GM12865 (cell line): ENCODE measurements around the gene MYO10.

Source experiments
- DNase-seq: peaks from one replicate; pipeline ENCODE4 v3.0.0; 2010; ENCODE audit warnings: low read depth
- H3K4me3 ChIP-seq: 2 replicates; pipeline ENCODE4 v1.5.1; 2011; ENCODE audit warnings: mild to moderate bottlenecking, low read depth, low read length, control low read depth
- CTCF ChIP-seq: IDR thresholded peaks from 2 replicates; pipeline ENCODE4 v1.5.1; 2011; ENCODE audit warnings: low read length, control low read depth, low read depth, inconsistent platforms; ENCODE audit not compliant: insufficient read depth; ENCODE audit errors: missing control alignments

MYO10 gene

DNA sequence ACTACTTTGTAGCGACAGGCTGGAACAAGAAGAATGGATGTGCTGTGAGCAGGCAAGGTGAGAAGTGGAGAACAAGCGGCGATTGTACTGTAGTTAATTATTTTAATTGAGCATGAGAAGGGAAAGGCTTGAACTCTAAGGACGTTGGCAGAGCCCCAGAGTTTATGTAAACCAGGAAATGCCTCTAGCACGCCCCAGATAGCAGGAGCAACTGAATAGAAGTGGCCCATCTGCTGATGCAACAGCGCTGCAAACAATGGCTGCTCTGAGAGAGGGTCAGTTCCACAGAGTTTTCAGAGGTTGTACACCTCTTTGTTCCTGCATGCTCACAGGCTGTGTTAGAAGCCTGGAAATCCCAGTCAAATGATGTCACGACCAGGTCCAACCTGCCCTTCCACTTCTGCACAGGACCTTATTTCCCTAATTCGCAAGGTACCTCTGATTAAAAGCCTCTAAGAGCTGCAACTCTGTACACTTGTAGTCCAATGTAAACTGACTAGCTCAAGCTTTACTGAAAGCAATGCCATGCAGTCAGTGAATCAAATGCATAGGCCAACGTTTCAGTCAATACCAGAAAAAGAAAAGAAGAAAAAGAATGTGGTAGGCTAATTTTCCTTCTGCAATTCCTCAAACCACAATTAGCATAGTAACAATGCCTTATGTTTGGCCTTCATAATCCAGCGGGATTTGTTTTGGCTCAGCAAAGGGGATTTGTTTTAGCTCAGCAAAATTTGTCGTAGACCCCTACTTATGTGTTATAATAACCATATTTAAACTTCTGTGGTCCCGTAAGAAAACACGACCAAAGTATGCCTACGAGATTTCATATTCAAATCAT, 199.7 kb downstream of the MYO10 start:
- H3K4me3 ChIP-seq = no peak overlapping the region
- DNase-seq = no peak

DNA sequence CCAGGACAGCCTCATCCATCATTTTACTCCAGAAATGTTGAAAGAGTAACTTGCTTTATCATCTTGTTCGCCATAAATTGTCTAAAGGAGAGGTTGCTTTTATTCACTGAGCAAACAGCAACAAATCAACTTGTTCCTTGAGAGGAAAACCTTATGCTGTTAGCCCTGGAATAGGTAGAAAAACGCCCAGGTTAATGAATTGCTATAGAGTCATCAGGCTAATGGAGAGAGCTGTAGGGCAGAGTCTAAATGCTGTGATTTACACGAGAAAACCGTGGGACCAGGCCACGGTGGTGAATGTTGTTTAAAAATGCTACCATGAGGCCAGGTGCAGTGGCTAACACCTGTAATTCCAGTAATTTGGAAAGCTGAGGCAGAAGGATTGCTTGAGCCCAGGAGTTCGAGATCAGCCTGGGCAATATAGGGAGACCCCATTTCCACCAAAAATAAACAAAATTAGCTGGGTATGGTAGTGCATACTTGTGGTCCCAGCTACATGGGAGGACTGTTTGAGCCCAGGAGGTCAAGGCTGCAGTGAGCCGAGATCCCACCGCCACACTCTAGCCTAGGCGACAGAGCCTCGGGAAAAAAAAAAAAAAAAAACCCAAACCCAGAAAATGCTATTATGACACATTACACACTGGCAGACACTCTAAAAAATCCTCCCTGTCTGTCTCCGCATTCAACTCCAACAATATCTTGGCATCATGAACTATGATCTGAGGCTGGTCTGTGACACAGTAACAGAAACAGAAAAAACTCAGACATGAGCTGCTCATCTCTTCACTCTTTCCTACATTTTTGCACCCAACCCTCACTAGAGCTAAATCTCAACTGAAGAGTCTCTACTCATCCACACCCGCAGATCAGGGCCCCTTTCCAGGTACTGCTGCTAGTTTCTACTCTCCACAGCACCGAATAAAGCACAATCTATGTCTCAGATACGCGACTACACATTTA, 200.7 kb downstream of the MYO10 start:
- TF ChIP-seq CTCF = no peak
- no peak overlapping the region for H3K4me3 ChIP-seq
- no peak for DNase-seq

More for the DNA sequence above, 199.7 kb downstream of the MYO10 start:
- TF ChIP-seq CTCF = no peak

GRCh38 chr5:16733331-16734006, 202.6 kb downstream of the MYO10 start:
- no peak for DNase-seq
- H3K4me3 ChIP-seq = no peak overlapping the region
- no peak for TF ChIP-seq CTCF

DNA sequence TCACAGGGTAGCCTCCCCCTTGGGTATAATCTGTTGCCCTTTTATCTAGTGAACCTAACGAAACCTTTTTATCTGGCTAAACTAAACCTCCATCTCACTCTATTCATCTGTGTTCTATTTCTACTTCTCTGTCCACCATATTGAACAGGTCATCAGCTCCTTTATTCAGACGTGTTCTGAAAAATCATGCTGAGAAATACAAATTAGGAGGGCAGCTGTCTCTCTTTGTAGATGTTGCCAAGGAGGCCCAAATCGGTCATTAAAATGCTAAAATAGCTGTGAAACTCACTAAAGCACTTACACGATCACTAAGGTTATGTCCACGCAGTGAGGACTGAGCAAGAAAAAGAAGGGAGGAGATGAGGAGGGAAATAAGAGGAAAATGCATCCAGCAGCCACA, 203.7 kb downstream of the MYO10 start:
- H3K4me3 ChIP-seq = no peak overlapping the region
- no peak for TF ChIP-seq CTCF
- no peak for DNase-seq

DNA sequence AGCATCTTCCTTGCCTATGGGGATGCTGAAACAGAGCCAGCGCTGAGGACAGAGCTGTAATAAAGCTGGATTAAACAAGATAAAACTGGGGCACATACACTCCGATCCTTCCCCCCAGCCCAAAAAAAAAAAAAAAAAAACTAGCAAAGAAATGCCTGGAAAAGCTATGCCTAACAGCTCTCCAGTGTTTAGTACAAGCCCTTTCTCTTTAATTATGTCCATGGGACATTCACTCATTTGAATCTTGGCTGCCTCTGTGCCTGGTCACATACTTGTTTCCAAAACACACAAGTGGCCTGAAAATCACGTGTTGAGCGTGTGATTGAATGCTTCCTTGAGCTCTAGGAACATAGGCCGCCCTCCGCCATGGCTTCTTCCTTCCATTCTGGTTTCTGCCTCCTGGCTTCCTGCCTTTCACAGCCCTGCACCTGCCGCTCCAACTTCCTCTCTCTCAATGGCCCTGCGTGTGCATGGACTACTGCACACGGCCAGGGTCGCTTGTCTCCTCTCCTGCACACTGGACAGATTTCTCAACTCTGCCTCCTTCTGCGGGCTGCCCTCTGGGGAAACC, 208.2 kb downstream of the MYO10 start:
- DNase-seq = peak; percentile 2
- TF ChIP-seq CTCF = no peak
- no peak overlapping the region for H3K4me3 ChIP-seq

DNA sequence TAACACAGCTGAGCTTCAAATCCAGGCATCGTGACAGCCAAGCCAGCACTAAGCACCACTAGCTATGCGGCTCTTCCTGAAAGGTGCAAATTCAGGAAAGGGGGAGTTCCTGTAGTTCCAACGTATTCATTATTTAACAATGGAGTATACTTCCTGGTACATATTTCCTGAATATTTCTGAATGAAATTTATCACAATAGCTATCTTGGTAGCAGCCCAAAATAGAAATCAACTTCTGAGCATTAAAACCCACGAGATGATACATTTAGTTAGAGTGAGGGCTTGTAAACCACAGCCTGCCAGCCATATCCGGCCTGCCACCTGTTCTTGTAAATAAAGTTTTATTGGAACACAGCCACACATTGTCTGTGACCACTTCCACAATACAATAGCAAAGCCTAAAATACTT, 209.5 kb downstream of the MYO10 start:
- TF ChIP-seq CTCF = no peak
- DNase-seq = peak; percentile 43
- H3K4me3 ChIP-seq = no peak overlapping the region
